ENCODE results near the gene MSH3. TPM values are rescaled to one million over a fixed set of nuclear protein-coding genes. Genes with fewer than 3 reads are reported as not detected.

Gene MSH3
- total and polyA plus RNA-seq, 2 of the 8 experiments (the other 6 are each of a cell fraction or from before 2014, with no cell fraction given), result 3.6 to 22.6 TPM

DNA sequence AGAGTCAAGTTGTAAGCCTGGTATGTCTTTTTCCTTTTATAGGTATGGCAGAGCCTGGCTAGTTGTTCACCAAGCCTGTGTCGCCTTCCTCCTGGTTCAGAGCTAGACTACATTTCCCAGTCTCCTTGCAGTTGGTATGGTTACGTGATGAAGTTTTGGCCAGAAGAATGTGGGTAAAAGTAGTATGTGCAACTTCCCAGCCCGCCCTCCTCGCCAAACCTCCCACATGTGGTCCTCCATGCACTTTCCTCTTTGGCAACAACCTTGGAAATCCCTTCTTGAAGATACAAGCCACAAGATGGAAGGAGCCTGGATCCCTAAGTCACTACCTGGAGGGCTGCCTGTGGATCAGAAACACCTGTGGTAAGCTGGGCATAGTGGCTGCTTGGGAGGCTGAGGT is 36.0 kb upstream of the MSH3 start:
- no peaks in the 10 kb centered on the region for H3K9me3 ChIP-seq (ENCODE audit: insufficient read depth in 2 of 2, low read depth in 1 of 2, low read length in 1 of 2)
- H3K23me2 ChIP-seq (ENCODE audit: low read depth, low read length), result no peaks in the 10 kb centered on the region
- H4K8ac ChIP-seq (ENCODE audit: extremely low read depth, insufficient read depth, low read length), result no peak overlapping the region
- no peak overlapping the region for H3K9ac ChIP-seq (replicated peaks in 1 of 4; ENCODE audit: extremely low read depth in 1 of 4, low read depth in 3 of 4, low read length in 3 of 4)
- no peaks in the 10 kb centered on the region for H3K27me3 ChIP-seq (replicated peaks in 1 of 4; ENCODE audit: control insufficient read depth in 3 of 4, extremely low read depth in 1 of 4, insufficient read depth in 3 of 4, low read length in 3 of 4)
- WGBS, 2 experiments (ENCODE audit: extremely low coverage in 1 of 2, insufficient coverage in 1 of 2, insufficient read length in 1 of 2, insufficient replicate concordance in 2 of 2, low coverage in 1 of 2, low lambda C conversion rate in 2 of 2, missing lambda C conversion rate in 1 of 2), result 84% methylated on average over 4 of the region's 4 CpGs; no CpG with 5 or more reads in 1 of the 2 experiments
- H3K4me2 ChIP-seq (ENCODE audit: insufficient read depth in 1 of 2, low read depth in 2 of 2, low read length in 2 of 2), result no peak overlapping the region
- H3K18ac ChIP-seq (ENCODE audit: extremely low read depth, low read length), result no peak overlapping the region
- H2AFZ ChIP-seq (ENCODE audit: low read length), result no peak overlapping the region
- H3K79me2 ChIP-seq (ENCODE audit: control insufficient read depth in 1 of 2, insufficient read depth in 2 of 2, low read length in 2 of 2), result no peaks in the 10 kb centered on the region
- no peak overlapping the region for H3K56ac ChIP-seq (replicated peaks; ENCODE audit: insufficient read length, low read depth, low read length)
- POLR2A ChIA-PET (ENCODE audit: partially characterized antibody), result interaction anchor here (2.4 kb wide), 1 partner anchor 10 kb away, joined by 6 read pairs; no protein-coding TSS in a partner anchor
- no peaks in the 10 kb centered on the region for H3K4me1 ChIP-seq (replicated peaks in 1 of 4; ENCODE audit: control insufficient read depth in 3 of 4, insufficient read depth in 4 of 4, low read length in 3 of 4)
- TF ChIP-seq POU5F1 (IDR thresholded peaks at IDR 0.05; ENCODE audit: low read depth, low read length) (no peak), HDAC6 (IDR thresholded peaks at IDR 0.05; ENCODE audit: low read depth, low read length) (no peak), CHD2 (IDR thresholded peaks at IDR 0.05; ENCODE audit: low read length) (no peak), EP300 (IDR thresholded peaks at IDR 0.05; ENCODE audit: borderline replicate concordance in 1 of 2, low read depth in 2 of 2, low read length in 2 of 2) (no peak), EZH2 (IDR thresholded peaks at IDR 0.05; ENCODE audit: low read depth, low read length, severe bottlenecking) (no peak)
- H3K79me1 ChIP-seq (ENCODE audit: low read depth, low read length), result no peaks in the 10 kb centered on the region
- H3K36me3 ChIP-seq (ENCODE audit: control insufficient read depth in 2 of 4, insufficient read depth in 4 of 4, low read length in 3 of 4), result no peaks in the 10 kb centered on the region
- no peak overlapping the region for H2BK120ac ChIP-seq (replicated peaks; ENCODE audit: low read depth, low read length)
- H2BK15ac ChIP-seq (ENCODE audit: low read length), result no peak overlapping the region
- H2BK12ac ChIP-seq (ENCODE audit: low read depth, low read length), result no peak overlapping the region
- no peak overlapping the region for H3K27ac ChIP-seq (ENCODE audit: low read depth, low read length)
- no peak overlapping the region for H4K91ac ChIP-seq (replicated peaks; ENCODE audit: insufficient read length, low read length)
- no peaks in the 10 kb centered on the region for H4K20me1 ChIP-seq (replicated peaks in 1 of 2; ENCODE audit: control insufficient read depth in 1 of 2, insufficient read depth in 2 of 2, low read length in 2 of 2)
- CTCF ChIA-PET (ENCODE audit: partially characterized antibody), result interaction anchor here (0.6 to 1.2 kb wide), 3 partner anchors 137 to 844 kb away, joined by 3 read pairs; no protein-coding TSS in a partner anchor
- no peak overlapping the region for H3K14ac ChIP-seq (ENCODE audit: insufficient read length)
- H3K4ac ChIP-seq (replicated peaks; ENCODE audit: insufficient read length, low read depth, low read length), result no peak overlapping the region
- no peak overlapping the region for H3K23ac ChIP-seq (ENCODE audit: insufficient read length)
- DNase-seq (ENCODE audit: low read depth in 1 of 2, low spot score in 2 of 2) (no peak), FAIRE-seq (no peak)
- no peak overlapping the region for H2AK5ac ChIP-seq (ENCODE audit: low read depth, low read length)
- no peak overlapping the region for H2BK20ac ChIP-seq (ENCODE audit: low read length)
- H2BK5ac ChIP-seq (ENCODE audit: low read depth, low read length), result no peak overlapping the region
- no peak overlapping the region for H4K5ac ChIP-seq (ENCODE audit: insufficient read length, low read depth, low read length)
- no peak overlapping the region for H3K4me3 ChIP-seq (ENCODE audit: extremely low read depth in 1 of 4, insufficient read depth in 2 of 4, low read depth in 3 of 4, low read length in 4 of 4)

All from H1 (cell line).